ENCODE results near the gene CARD6.
"Not testable (repeated sequence)": the region's sequence is repeated elsewhere in the genome, so short reads cannot be mapped to it uniquely, and the experiment has no call there.

CARD6 gene

DNA sequence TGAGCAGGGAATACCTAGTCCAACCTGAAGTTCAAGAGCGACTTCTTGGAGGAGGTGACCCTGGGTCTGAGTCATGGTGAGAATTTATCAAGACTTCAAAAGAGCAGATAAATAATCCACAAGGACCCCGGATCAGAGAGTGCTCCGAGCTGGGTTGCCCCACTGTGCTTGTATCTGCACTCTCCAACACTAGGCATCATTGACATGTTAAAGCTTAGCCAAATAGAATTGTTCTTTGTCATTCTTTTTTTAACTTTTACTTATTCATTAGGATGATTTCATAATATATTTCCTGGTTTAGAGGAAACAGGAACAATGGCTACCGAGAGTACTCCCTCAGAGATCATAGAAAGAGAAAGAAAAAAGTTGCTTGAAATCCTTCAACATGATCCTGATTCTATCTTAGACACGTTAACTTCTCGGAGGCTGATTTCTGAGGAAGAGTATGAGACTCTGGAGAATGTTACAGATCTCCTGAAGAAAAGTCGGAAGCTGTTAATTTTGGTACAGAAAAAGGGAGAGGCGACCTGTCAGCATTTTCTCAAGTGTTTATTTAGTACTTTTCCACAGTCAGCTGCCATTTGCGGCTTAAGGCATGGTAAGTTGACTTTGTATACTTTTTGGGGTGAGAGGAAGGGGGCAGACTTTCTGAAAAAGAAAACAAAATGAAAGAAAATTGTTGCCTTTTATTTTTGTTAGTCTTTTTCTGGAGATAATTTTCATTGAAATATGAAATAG is at the start of gene CARD6:
TSS of gene CARD6 (plus strand) at position 300 of the 738 bp plus-strand sequence. CDS start at position 316, 16 bp downstream.
- no peak for DNase-seq (ENCODE audit: low read depth)

GRCh38 chr5:40791715-40792139 is 49.4 kb upstream of the CARD6 start:
- no peak for DNase-seq (ENCODE audit: low read depth)

- DNase-seq (ENCODE audit: low read depth), result not testable (repeated sequence)
These were observed 48.5 kb upstream of the CARD6 start for GRCh38 chr5:40792691-40793090.

- not testable (repeated sequence) for DNase-seq (ENCODE audit: low read depth)
These were observed 46.8 kb upstream of the CARD6 start for GRCh38 chr5:40794340-40794739.

DNA sequence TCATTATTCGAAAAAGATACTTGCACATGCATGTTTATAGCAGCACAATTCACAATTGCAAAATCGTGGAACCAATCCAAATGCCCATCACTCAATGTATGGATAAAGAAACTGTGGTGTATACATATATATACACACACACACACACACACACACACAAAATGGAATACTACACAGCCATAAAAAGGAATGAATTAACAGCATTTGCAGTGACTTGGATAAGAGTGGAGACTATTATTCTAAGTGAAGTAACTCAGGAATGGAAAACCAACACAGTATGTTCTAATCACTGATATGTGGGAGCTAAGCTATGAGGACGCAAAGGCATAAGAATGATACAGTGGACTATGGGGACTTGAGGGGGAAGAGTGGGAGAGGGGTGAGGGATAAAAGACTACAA is 46.3 kb upstream of the CARD6 start:
- DNase-seq (ENCODE audit: low read depth), result not testable (repeated sequence)

DNA sequence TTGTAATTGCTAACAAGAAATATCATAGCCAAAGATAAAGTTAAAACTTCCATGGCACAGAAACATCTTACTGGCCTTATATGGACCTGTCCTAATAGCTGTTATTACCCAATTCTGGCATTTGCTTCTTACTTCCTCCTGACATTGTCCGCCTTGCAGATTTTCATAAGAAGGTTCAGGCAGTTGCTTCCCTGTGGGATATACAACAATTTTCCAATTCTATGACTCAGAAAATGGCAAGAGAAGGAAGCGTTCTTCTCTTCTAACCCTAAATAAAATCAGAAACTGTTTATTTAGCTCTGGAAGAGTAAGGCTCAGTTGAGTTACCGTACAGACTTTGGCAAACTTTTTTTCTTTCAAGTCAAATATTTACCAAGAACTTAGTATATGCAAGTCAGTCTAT is 44.7 kb upstream of the CARD6 start:
- no peak for DNase-seq (ENCODE audit: low read depth)

DNA sequence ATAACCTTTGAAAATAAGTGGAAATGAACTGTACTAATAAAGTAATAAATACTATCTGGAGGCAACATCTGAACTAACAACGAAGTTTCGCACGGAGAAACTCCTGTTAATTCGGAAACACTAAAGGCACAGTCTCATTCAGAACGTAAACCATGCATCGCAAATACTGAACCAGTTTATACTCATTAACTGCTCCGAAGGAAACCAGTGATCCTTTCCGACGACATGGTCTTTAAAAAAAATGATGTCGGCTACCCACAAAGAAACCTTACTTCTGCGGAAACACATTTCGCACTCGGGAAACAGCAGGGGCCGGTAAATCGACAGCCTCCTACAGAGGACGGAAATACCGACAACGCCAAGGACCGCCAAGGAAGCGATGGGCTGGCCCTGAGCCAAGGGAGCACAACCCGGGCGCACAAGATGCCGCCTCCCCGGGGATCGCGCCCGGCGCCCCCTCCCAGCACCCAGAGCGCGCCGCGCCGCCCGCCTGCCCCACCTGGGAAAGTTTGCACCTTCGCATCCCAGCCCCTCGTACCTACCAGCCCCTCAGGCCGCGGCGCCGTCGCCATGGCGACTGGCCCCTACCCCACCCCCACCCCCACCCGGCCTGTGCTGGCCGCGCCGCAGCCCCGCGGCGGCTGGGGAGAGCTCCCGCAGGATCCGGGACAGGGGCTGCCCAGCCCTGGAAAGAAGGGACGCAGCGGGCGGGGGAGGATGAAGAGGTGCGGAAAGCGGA is 43.7 kb upstream of the CARD6 start:
- DNase-seq (ENCODE audit: low read depth), result peak; percentile 72

- DNase-seq (ENCODE audit: low read depth), result peak; percentile 82
These were observed 43.0 kb upstream of the CARD6 start, which contains the start of gene PRKAA1 for GRCh38 chr5:40798012-40798800. TSS of gene PRKAA1 (minus strand) at chr5:40798374. CDS start at chr5:40798189, 185 bp downstream.

GRCh38 chr5:40798801-40799210 is 42.4 kb upstream of the CARD6 start:
- DNase-seq (ENCODE audit: low read depth), result no peak

GRCh38 chr5:40799258-40799657 is 41.9 kb upstream of the CARD6 start:
- no peak for DNase-seq (ENCODE audit: low read depth)

DNA sequence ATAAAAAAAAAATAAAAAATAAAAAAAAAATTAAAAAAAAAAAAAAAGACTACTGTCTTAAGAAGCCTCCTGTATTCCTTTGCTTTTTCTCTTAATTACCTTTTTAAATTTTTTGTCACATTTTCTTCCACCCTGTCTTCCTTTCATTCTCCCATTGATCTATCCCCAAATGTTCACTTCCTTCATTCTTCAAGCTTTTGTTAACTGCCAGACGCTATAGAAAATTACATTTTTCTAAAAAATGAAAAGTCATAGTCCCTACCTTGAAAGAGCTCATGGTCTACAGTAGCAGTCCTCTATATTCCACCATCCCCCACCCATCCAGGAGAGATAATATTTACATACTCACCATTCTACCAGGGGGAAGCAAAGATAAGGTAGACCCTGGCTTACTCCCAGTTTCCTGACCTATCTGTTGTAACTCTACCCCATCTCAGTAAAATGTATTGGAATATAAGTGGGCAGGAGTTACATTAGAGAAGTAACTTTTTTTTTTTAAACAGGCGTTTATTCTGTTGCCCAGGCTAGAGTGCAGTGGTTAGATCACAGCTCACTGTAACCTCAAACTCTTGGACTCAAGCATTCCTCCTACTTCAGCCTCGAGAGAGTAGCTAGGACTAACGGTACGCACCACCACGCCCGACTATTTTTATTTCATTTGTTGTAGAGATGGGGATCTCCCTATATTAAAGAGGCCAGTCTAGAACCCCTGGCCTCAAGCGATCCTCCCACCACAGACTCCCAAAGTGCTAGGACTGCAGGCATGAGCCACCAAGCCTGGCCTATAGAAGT is 39.2 kb upstream of the CARD6 start:
- no peak for DNase-seq (ENCODE audit: low read depth)

- DNase-seq (ENCODE audit: low read depth), result no peak
These were observed 29.0 kb upstream of the CARD6 start for GRCh38 chr5:40812125-40812524.

GRCh38 chr5:40813698-40814281 is 27.4 kb upstream of the CARD6 start:
- no peak for DNase-seq (ENCODE audit: low read depth)

DNA sequence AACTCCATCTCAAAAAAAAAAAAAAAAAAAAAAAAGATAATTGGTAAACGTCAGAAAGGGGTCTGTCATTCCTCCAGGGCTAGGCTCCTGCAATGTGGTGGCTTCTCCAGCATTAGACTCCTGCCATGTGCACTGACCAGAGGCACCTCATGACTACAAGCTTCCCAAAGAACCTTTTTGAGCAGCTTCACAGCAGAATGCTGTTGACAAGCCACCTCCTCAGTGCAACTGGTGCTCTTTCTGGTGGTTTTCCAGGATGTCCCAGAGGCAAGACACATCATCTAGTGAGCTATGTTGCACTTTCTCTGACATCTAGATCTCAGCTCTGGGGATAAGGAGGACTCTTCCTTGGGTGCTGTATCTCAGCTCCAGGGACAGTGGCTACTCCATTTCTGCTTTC is 17.7 kb upstream of the CARD6 start:
- no peak for DNase-seq (ENCODE audit: low read depth)

GRCh38 chr5:40825461-40826043 is 15.6 kb upstream of the CARD6 start:
- DNase-seq (ENCODE audit: low read depth), result not testable (repeated sequence)

- DNase-seq (ENCODE audit: low read depth), result no peak
These were observed 14.5 kb upstream of the CARD6 start for GRCh38 chr5:40826489-40827187.

DNA sequence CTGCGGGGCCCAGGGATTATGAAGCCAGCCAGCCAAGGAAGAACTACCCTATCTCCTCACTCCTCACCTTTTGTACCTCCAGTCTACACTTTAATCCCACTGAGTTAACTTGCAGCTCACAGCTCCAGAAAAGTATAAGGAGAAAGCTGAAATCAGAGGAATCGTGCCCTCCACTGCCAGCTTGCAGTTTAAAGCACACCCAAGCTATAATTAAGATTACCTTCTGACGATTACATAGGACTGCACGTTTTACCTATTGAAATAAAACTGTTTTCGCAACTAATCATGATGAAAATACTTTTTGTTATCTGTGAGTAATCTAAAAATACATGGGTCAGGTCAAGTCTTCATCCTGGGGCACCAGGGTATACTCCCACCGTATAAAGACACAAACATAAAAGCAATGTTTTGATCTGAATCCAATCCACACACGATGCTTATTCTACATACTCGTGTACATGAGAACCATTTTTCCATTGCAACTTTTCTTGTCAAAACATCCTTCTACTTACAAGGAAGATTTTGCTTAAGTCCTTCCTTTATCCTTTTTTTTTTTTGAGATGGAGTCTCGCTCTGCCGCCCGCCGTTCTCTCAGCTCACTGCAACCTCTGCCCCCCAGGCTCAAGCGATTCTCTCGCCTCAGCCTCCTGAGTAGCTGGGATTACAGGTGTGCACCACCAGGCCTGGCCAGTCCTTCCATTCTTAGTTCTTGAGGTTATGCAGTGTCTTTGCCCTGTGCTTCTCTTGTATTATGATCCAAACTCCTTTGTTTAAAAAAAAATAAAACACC is 13.8 kb upstream of the CARD6 start:
- DNase-seq (ENCODE audit: low read depth), result no peak

GRCh38 chr5:40828021-40828631 is 13.0 kb upstream of the CARD6 start:
- DNase-seq (ENCODE audit: low read depth), result no peak
